Measurements from ENCODE around the gene LHX3.
"Not testable (repeated sequence)": the region's sequence is repeated elsewhere in the genome, so short reads cannot be mapped to it uniquely, and the experiment has no call there.

Gene LHX3

DNA sequence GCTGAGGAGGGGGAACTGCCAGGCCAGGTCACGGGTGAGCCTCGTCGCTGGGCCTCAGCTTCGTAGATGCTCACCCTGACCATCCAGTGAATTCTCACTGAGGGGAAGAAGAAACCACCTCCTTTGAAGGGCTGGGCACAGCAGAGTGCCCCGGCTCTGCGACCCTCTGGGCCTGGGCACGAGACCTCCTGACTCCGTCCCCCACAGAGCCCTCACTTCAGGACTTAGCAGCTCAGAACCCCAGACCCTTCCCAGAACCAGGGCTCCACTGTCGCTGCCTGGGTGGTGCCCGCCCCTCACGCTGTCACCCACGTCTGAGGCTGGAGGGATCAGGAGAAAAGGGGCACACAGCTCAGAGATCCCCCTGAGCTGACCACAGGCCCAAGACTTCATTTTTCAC, 52.0 kb downstream of the LHX3 start:
- FAIRE-seq (no peak), DNase-seq (ENCODE audit: insufficient read length, low spot score) (no peak)

DNA sequence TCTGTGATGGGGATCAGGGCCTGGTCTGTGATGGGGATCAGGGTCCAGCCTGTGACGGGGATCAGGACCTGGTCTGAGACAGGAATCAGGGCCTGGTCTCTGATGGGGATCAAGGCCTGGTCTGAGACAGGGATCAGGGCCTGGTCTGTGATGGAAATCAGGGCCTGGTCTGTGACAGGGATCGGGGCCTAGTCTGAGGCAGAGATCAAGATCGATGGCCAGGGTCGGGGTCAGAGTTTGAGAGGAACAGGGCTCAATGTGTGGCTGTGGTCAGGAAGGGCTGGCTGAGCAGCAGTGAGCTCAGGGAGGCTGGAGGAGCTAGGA, 52.4 kb downstream of the LHX3 start:
- DNase-seq (ENCODE audit: insufficient read length, low spot score), result no peak
- no peak for TF ChIP-seq POLR2A (IDR thresholded peaks at IDR 0.05; ENCODE audit: low read depth, low read length)
- no peak for FAIRE-seq

More for the DNA sequence above, 52.0 kb downstream of the LHX3 start:
- no peak for TF ChIP-seq POLR2A (IDR thresholded peaks at IDR 0.05; ENCODE audit: low read depth, low read length)

DNA sequence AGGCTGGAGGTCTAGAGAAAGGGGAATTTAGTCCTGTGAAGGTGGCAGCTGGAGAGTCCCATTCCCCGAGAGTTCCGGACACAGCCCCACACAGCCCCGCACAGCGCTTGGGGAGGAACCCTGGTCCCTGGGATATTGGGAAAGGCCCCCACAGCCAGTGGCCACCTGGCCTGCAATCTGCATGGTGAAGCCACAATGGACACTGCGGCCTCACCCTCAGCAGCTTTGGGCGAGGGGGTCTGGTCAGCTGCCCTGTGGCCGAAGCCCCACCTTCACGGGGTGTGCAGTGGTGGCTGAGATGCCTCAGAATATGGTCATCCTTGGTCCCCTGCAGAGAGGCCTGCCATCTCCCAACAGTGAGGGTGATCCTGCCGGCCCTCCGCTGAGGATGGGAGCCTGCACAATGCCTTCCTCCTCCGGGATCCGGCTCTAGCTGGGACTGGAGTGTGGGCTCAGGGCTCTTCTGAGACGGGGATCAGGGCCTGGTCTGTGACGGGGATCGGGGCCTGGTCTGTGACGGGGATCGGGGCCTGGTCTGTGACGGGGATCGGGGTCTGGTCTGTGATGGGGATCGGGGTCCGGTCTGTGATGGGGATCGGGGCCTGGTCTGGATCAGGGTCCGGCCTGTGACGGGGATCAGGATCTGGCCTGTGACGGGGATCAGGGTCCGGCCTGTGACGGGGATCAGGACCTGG, 52.9 kb downstream of the LHX3 start:
- no peak for TF ChIP-seq POLR2A (IDR thresholded peaks at IDR 0.05; ENCODE audit: low read depth, low read length)
- DNase-seq (ENCODE audit: insufficient read length, low spot score) (peak; percentile 53), FAIRE-seq (no peak)

DNA sequence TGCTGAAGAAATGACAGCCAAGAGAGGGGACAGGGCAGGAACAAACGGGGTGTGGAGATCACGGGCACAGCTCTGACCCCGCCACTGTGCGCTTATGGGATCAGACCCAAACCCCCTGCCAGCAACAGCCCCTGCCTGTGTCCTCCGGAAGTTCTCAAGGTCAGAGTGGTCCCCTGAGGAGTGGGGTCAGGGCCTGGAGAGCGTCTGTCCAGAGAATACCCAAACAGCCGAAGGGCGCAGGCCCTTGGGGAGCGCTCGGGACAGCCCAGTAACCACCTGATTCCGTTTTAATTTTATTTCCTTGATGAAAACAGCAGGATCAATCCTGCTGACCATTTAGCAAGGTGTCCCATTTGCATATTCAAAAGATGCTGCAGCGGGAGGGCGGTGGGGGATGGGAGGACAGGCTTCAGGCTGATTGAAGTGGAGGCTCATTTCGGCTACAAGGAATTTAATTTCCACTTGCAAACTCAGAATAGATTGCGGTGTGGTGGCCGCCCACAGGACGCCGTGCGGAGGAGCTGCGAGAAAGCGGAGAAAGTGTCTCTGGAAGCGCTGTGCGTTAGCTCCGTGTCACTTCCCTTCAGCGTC, 53.6 kb downstream of the LHX3 start:
- DNase-seq (ENCODE audit: insufficient read length, low spot score), result no peak
- FAIRE-seq, result no peak
- TF ChIP-seq POLR2A (IDR thresholded peaks at IDR 0.05; ENCODE audit: low read depth, low read length), result no peak

DNA sequence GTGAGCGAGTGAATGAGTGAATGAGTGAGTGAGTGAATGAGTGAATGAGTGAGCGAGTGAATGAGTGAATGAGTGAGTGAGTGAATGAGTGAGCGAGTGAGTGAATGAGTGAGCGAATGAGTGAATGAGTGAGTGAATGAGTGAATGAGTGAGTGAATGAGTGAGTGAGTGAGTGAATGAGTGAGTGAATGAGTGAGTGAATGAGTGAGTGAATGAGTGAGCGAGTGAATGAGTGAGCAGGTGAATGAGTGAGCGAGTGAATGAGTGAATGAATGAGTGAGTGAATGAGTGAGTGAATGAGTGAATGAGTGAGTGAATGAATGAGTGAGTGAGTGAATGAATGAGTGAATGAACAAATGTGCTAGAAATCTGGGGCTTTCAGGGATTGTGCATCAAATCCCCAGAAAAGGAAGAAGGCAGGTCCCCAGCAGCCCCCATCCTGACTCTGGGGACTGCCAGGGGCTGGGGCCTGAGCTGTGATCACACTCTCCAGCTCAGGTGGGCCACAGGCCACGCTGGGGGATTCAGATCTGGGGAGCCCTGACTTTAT, 54.2 kb downstream of the LHX3 start:
- FAIRE-seq, result not testable (repeated sequence)

DNA sequence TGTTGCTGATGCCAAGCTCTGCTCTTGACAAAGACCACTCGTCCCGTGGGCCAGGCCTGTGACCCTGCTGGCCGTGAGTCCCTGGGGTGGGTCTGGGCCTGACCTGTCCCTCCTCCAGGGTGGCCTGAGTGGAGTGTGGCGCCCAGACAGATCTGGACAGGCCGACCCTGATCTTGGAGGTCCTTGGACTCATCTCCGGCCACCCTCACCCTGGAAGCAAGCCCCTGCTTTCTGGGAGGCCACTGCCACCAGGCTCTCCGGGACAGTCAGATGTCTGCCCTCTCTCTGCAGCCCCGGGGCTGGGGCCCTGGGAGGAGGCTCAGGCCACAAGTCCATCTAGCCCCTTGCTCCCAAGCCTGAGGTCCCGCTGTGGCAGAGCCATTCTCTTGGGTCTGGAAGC, 55.1 kb downstream of the LHX3 start:
- TF ChIP-seq POLR2A (IDR thresholded peaks at IDR 0.05; ENCODE audit: low read depth, low read length), result no peak
- FAIRE-seq (no peak), DNase-seq (ENCODE audit: insufficient read length, low spot score) (no peak)

More for the DNA sequence above, 54.2 kb downstream of the LHX3 start:
- not testable (repeated sequence) for DNase-seq (ENCODE audit: insufficient read length, low spot score)

DNA sequence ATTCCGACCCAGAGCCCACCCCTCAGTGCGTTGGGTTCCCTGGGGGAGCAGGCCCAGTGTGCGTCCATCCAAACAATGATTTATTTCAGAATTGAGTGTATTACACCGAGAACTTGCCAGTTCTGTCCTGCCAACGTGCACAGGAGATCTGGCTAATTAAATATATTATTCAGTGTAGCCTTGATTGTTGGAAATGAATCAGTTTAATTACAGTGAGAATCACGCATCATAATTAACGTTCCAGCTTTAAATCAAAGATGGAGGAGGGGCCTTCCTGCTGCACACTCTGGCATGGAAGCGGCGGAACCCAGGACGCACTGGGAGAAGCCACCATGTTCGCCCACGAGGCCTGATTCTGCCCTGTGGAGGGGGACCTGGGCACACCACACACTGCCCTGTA, 55.6 kb downstream of the LHX3 start:
- TF ChIP-seq POLR2A (IDR thresholded peaks at IDR 0.05; ENCODE audit: low read depth, low read length), result no peak
- DNase-seq (ENCODE audit: insufficient read length, low spot score), result no peak
- no peak for FAIRE-seq

DNA sequence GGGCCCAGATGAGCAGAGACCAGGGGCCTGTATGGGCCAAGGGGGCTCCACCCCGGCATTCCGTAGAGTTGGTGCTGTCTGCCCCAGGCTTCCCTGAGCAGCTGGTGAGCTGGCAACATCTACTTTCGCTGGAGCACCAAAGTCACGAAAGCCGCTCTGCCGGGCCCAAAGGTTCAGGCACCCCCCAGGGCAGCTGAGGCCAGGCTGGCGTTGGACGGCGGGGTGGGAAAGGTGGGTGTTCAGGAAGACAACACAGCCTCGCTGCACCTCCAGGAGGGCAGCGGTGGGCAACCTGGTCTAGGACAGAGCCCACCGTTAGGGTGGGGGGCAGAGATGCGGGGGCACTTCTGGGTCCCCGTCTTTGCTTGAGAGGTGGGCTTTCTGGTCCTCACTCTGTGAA, 56.2 kb downstream of the LHX3 start:
- no peak for TF ChIP-seq POLR2A (IDR thresholded peaks at IDR 0.05; ENCODE audit: low read depth, low read length)
- no peak for FAIRE-seq
- no peak for DNase-seq (ENCODE audit: insufficient read length, low spot score)

DNA sequence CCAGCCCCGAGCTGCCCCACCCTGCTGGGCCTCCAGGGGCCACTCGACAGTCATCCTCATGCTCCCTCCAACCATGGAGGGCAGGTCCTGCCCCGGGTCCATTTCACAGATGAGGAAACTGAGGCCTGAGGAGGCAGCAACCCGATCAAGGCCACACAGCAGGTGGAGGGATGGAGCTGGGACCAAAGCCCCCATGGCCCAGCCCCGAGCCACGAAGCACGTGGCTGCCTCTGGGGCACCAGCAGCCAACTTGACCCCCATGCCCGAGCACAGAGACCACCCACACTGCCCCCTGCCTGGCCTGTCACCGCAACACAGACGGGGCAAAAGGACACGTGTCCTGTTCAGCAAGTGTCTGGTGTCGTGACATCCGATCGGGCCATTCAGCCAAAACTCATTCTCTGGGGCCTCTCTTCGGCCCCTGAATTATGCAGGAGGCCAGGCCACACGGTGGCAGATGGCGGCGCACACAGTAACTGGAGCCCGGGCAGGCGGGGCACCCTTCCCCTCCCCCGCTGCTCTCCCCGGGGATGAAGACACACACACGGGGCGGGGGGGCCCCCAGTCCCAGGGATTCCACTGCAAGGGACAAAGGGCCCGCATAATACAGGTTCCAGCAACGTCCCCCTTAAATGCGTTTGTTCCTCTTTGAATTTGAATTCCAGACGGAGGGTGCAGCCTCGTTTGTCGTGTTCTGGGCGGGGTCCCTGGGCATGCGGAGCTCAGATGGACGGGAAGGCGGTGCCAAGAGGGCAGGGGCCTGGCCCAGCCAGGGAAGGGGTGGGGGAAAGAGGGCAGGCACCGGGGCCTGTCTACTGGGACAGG, 56.8 kb downstream of the LHX3 start:
- TF ChIP-seq POLR2A (IDR thresholded peaks at IDR 0.05; ENCODE audit: low read depth, low read length), result no peak
- FAIRE-seq (no peak), DNase-seq (ENCODE audit: insufficient read length, low spot score) (no peak)

DNA sequence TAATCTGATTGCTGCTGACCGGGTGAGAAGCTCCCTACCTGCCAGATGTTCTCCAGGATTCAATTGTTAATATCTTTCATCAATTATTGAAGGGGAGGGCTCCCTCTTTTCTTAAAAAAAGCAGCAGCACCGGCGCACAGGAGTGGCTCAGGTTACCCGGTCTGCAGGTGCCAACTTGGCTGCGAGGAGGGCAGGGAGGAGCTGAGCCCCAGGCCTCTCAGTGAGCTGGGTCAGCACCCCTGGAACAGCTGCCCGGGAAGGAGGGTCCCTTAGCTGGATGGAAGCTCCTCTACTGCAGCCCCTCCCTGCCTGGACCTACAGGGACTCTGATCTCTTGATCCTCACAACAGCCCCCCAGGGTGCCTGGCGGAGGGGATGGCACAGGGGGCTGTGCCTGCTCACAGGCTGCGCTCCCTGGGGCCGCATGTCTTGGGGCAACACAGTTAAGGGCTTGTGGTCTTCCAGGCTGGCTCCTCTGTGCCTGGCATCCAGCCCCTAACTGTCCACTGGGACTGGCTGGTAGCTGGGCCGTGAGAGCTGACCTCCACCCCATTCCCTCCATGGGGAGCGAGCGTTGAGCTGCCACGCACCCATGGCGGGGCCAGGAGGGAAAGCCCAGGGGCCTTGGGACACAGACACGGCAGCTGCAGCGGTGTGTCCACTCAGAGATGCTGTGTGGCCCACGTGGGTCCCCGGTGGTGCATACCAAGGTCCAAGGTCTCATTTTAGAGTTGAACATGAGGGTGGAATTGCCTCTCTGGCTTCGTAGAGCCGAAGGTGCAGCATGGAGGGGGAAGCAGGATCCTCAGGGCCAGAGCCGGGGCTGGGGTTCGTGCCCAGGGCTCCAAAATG, 57.7 kb downstream of the LHX3 start:
- TF ChIP-seq POLR2A (IDR thresholded peaks at IDR 0.05; ENCODE audit: low read depth, low read length), result no peak
- no peak for DNase-seq (ENCODE audit: insufficient read length, low spot score)
- no peak for FAIRE-seq

All from H54 (cell line).